H9 (cell line): Measurements from ENCODE around the gene GPR15LG. TPM values are rescaled to one million over a fixed set of nuclear protein-coding genes. Genes with fewer than 3 reads are reported as not detected.

ENCODE experiments used
- DNase-seq: peaks from one replicate; pipeline ENCODE4 v3.0.0-alpha.2; 2017
- H2AFZ ChIP-seq: one replicate; pipeline ENCODE4 v1.6.1; 2013; ENCODE audit warnings: mild to moderate bottlenecking, low read length, control low read depth, moderate library complexity
- H2AK5ac ChIP-seq: 2 replicates; pipeline ENCODE4 v1.6.1; 2013; ENCODE audit warnings: low read length, control low read depth, mixed read lengths; ENCODE audit not compliant: insufficient read length
- H2BK120ac ChIP-seq: one replicate; pipeline ENCODE4 v1.6.1; 2013; ENCODE audit warnings: low read depth, mild to moderate bottlenecking, low read length, control low read depth, inconsistent platforms; ENCODE audit not compliant: poor library complexity, severe bottlenecking
- H2BK12ac ChIP-seq: 2 replicates; pipeline ENCODE4 v1.6.1; 2013; ENCODE audit warnings: low read length, control low read depth, mixed read lengths, low read depth; ENCODE audit not compliant: insufficient read length
- H2BK15ac ChIP-seq: 2 replicates; pipeline ENCODE4 v1.6.1; 2013; ENCODE audit warnings: low read depth, low read length, control low read depth
- H2BK20ac ChIP-seq: one replicate; pipeline ENCODE4 v1.6.1; 2013; ENCODE audit warnings: low read depth, mild to moderate bottlenecking, low read length, control low read depth, inconsistent platforms; ENCODE audit not compliant: poor library complexity, severe bottlenecking
- H2BK5ac ChIP-seq: 2 replicates; pipeline ENCODE4 v1.6.1; 2013; ENCODE audit warnings: low read length, control low read depth, mixed read lengths; ENCODE audit not compliant: insufficient read length
- H3K14ac ChIP-seq: 2 replicates; pipeline ENCODE4 v1.6.1; 2013; ENCODE audit warnings: low read length, control low read depth; ENCODE audit not compliant: insufficient read depth
- H3K18ac ChIP-seq: 2 replicates; pipeline ENCODE4 v1.6.1; 2013; ENCODE audit warnings: low read depth, mild to moderate bottlenecking, mixed read lengths, low read length, control low read depth; ENCODE audit not compliant: insufficient read length
- H3K23ac ChIP-seq: 2 replicates; pipeline ENCODE4 v1.6.1; 2013; ENCODE audit warnings: low read length, control low read depth, mixed read lengths, low read depth; ENCODE audit not compliant: insufficient read length
- H3K23me2 ChIP-seq: 2 replicates; pipeline ENCODE4 v1.6.1; 2013; ENCODE audit warnings: low read depth, mild to moderate bottlenecking, mixed read lengths, low read length, control low read depth; ENCODE audit not compliant: insufficient read length, poor library complexity, severe bottlenecking
- H3K27ac ChIP-seq: 2 replicates; pipeline ENCODE4 v1.5.1; 2013; ENCODE audit warnings: low read length, control low read depth, mixed read lengths, low read depth; ENCODE audit not compliant: insufficient read length
- H3K27me3 ChIP-seq: 2 replicates; pipeline ENCODE4 v1.6.1; 2013; ENCODE audit warnings: low read length, control low read depth, inconsistent platforms; ENCODE audit not compliant: insufficient read depth
- H3K4ac ChIP-seq: 2 replicates; pipeline ENCODE4 v1.6.1; 2013; ENCODE audit warnings: low read depth, mild to moderate bottlenecking, control low read depth, inconsistent platforms, low read length, moderate library complexity
- H3K4me1 ChIP-seq: 2 replicates; pipeline ENCODE4 v1.6.1; 2013; ENCODE audit warnings: low read length, control low read depth, inconsistent platforms; ENCODE audit not compliant: insufficient read depth
- H3K4me2 ChIP-seq: 2 replicates; pipeline ENCODE4 v1.6.1; 2013; ENCODE audit warnings: low read length, control low read depth, mixed read lengths; ENCODE audit not compliant: insufficient read length, insufficient read depth
- H3K56ac ChIP-seq: 2 replicates; pipeline ENCODE4 v1.6.1; 2013; ENCODE audit warnings: low read depth, mild to moderate bottlenecking, mixed read lengths, low read length, control low read depth; ENCODE audit not compliant: insufficient read length
- H3K79me1 ChIP-seq: 2 replicates; pipeline ENCODE4 v1.6.1; 2013; ENCODE audit warnings: low read depth, mild to moderate bottlenecking, moderate library complexity, low read length, control low read depth, inconsistent platforms; ENCODE audit not compliant: insufficient read depth, poor library complexity, severe bottlenecking
- H3K79me2 ChIP-seq: 2 replicates; pipeline ENCODE4 v1.6.1; 2013; ENCODE audit warnings: low read length, control low read depth, inconsistent platforms; ENCODE audit not compliant: insufficient read depth
- H3K9ac ChIP-seq: 2 replicates; pipeline ENCODE4 v1.6.1; 2013; ENCODE audit warnings: low read length, control low read depth, mixed read lengths; ENCODE audit not compliant: insufficient read length; ENCODE audit errors: extremely low read depth
- H3K9me3 ChIP-seq: one replicate; pipeline ENCODE4 v1.6.1; 2013; ENCODE audit warnings: low read depth, low read length, inconsistent platforms; ENCODE audit not compliant: control insufficient read depth
- H3T11ph ChIP-seq: one replicate; pipeline ENCODE4 v1.6.1; 2013; ENCODE audit warnings: mild to moderate bottlenecking, low read length, control low read depth, inconsistent platforms
- H4K20me1 ChIP-seq: one replicate; pipeline ENCODE4 v1.6.1; 2013; ENCODE audit not compliant: control insufficient read depth, insufficient read length, insufficient read depth
- H4K5ac ChIP-seq: 2 replicates; pipeline ENCODE4 v1.6.1; 2013; ENCODE audit warnings: low read depth, mild to moderate bottlenecking, mixed read lengths, low read length, control low read depth; ENCODE audit not compliant: insufficient read length
- H4K8ac ChIP-seq: replicated peaks from 2 replicates; pipeline ENCODE4 v1.6.1; 2013; ENCODE audit warnings: low read length, control low read depth, mixed read lengths, low read depth; ENCODE audit not compliant: insufficient read length
- H4K91ac ChIP-seq: 2 replicates; pipeline ENCODE4 v1.6.1; 2013; ENCODE audit warnings: low read depth, mild to moderate bottlenecking, moderate library complexity, mixed read lengths, low read length, control low read depth; ENCODE audit not compliant: insufficient read length
- H3K27ac Mint-ChIP-seq, 3 experiments: 2 replicates in 2 of 3; 3 replicates in 1 of 3; pipeline ENCODE4 v1.8.0; 2020 to 2021; ENCODE audit warnings: mixed read lengths in 3 of 3, mild to moderate bottlenecking in 1 of 3, moderate library complexity in 1 of 3
- H3K27me3 Mint-ChIP-seq: 2 replicates; pipeline ENCODE4 v1.8.0; 2021; ENCODE audit warnings: low read depth, mild to moderate bottlenecking, moderate library complexity, mixed read lengths
- H3K36me3 Mint-ChIP-seq, 3 experiments: 2 replicates in 2 of 3; 3 replicates in 1 of 3; pipeline ENCODE4 v1.8.0; 2020 to 2021; ENCODE audit warnings: low read depth in 3 of 3, mixed read lengths in 3 of 3; ENCODE audit not compliant: insufficient read depth in 1 of 3
- H3K4me1 Mint-ChIP-seq, 2 experiments: 2 replicates each; pipeline ENCODE4 v1.8.0; 2020; ENCODE audit warnings: mixed read lengths in 2 of 2
- H3K4me3 Mint-ChIP-seq, 2 experiments: 2 replicates in 1 of 2; 3 replicates in 1 of 2; pipeline ENCODE4 v1.8.0; 2020 to 2021; ENCODE audit warnings: mild to moderate bottlenecking in 2 of 2, mixed read lengths in 2 of 2, moderate library complexity in 1 of 2
- H3K9me3 Mint-ChIP-seq, 2 experiments: 2 replicates in 1 of 2; 3 replicates in 1 of 2; pipeline ENCODE4 v1.8.0; 2020; ENCODE audit warnings: mild to moderate bottlenecking in 2 of 2, mixed read lengths in 2 of 2, moderate library complexity in 1 of 2
- WGBS: extraction: QIAGEN DNeasy Blood & Tissue Kit; methylation state at CpG from one replicate; pipeline ENCODE4 v1.1.7; 2013; ENCODE audit warnings: missing lambda C conversion rate, low lambda C conversion rate, mixed read lengths; ENCODE audit not compliant: insufficient read length; ENCODE audit errors: extremely low coverage; 5-methylcytosine and 5-hydroxymethylcytosine counted together
- total RNA-seq: library from RNA; stranded (reverse); gene quantifications from 2 replicates; pipeline ENCODE4 v1.2.1, GENCODE V29; 2021
- TF ChIP-seq, protein P1 (sequence below): fragments of 200-600 bp; sonication (generic); conservative IDR thresholded peaks from 3 replicates; pipeline ENCODE4 v1.8.0; 2021; ENCODE audit warnings: antibody characterized with exemption, mild to moderate bottlenecking

The GPR15LG gene
- total RNA-seq, 1 experiment from 2014 or later: not detected

- H3K27ac Mint-ChIP-seq: no peak overlapping the region
These were observed 39.5 kb downstream of the GPR15LG start for GRCh38 chr10:84213076-84213475.

More at GRCh38 chr10:84213076-84213475, 39.5 kb downstream of the GPR15LG start:
- Histone ChIP-seq H2AK5ac (no peak overlapping the region), H3K56ac (no peak overlapping the region), H3K79me2 (no peaks in the 10 kb centered on the region), H2BK5ac (no peak overlapping the region), H3K4ac (no peak overlapping the region), H3K79me1 (no peaks in the 10 kb centered on the region), H3K9ac (no peak overlapping the region), H2AFZ (no peak overlapping the region), H3K14ac (no peak overlapping the region), H2BK120ac (no peak overlapping the region), H2BK15ac (no peak overlapping the region), H3K23ac (no peak overlapping the region), H3K4me1 (no peaks in the 10 kb centered on the region), H3K27me3 (no peaks in the 10 kb centered on the region), H2BK12ac (no peak overlapping the region), H3K18ac (no peak overlapping the region), H3K9me3 (no peaks in the 10 kb centered on the region), H4K91ac (no peak overlapping the region), H2BK20ac (no peak overlapping the region), H3K27ac (no peak overlapping the region), H3K23me2 (no peaks in the 10 kb centered on the region), H3K4me2 (no peak overlapping the region), H3T11ph (no peak overlapping the region), H4K5ac (peak overlapping the region; percentile 21), H4K20me1 (no peaks in the 10 kb centered on the region), H4K8ac (no peak overlapping the region)
- DNase-seq: no peak
- Mint-ChIP-seq H3K36me3 (no peaks in the 10 kb centered on the region; a peak in 1 of 7 replicates), H3K4me1 (peaks cover 0 to 6% of the 10 kb centered on the region in 2 experiments; a peak in 3 of 4 replicates), H3K4me3 (no peak overlapping the region), H3K27me3 (no peaks in the 10 kb centered on the region), H3K9me3 (no peaks in the 10 kb centered on the region)
- TF ChIP-seq, protein P1, sequence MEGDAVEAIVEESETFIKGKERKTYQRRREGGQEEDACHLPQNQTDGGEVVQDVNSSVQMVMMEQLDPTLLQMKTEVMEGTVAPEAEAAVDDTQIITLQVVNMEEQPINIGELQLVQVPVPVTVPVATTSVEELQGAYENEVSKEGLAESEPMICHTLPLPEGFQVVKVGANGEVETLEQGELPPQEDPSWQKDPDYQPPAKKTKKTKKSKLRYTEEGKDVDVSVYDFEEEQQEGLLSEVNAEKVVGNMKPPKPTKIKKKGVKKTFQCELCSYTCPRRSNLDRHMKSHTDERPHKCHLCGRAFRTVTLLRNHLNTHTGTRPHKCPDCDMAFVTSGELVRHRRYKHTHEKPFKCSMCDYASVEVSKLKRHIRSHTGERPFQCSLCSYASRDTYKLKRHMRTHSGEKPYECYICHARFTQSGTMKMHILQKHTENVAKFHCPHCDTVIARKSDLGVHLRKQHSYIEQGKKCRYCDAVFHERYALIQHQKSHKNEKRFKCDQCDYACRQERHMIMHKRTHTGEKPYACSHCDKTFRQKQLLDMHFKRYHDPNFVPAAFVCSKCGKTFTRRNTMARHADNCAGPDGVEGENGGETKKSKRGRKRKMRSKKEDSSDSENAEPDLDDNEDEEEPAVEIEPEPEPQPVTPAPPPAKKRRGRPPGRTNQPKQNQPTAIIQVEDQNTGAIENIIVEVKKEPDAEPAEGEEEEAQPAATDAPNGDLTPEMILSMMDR: no peak
- no CpG with 5 or more reads among the region's 11 CpGs for WGBS
